Subcutaneous abdominal adipose tissue (tissue), 5 donors: ENCODE data around the gene SH3PXD2B.
A peak's percentile ranks its signal among the peaks of the same experiment; 100 is the strongest.
"Not testable (repeated sequence)": the region's sequence is repeated elsewhere in the genome, so short reads cannot be mapped to it uniquely, and the experiment has no call there.

ENCODE experiments used
- H3K27ac ChIP-seq: one replicate; pipeline ENCODE4 v1.7.0; 2013; ENCODE audit warnings: low read depth, mild to moderate bottlenecking, inconsistent platforms, low read length, moderate library complexity
- H3K27me3 ChIP-seq, 5 donors: one replicate each; pipeline ENCODE4 v1.7.0; 2013; ENCODE audit warnings: low read length in 5 of 5, inconsistent platforms in 1 of 5; ENCODE audit not compliant: control insufficient read depth in 5 of 5, insufficient read depth in 4 of 5
- H3K36me3 ChIP-seq, 5 donors: one replicate each; pipeline ENCODE4 v1.7.0; 2013; ENCODE audit warnings: low read length in 5 of 5; ENCODE audit not compliant: control insufficient read depth in 5 of 5, insufficient read depth in 5 of 5
- H3K4me1 ChIP-seq, 5 donors: one replicate each; pipeline ENCODE4 v1.7.0; 2013; ENCODE audit warnings: low read length in 5 of 5, mild to moderate bottlenecking in 3 of 5, moderate library complexity in 1 of 5; ENCODE audit not compliant: control insufficient read depth in 5 of 5, insufficient read depth in 5 of 5
- H3K4me3 ChIP-seq, 5 donors: one replicate each; pipeline ENCODE4 v1.7.0; 2013; ENCODE audit warnings: low read length in 5 of 5, low read depth in 1 of 5
- H3K9ac ChIP-seq, 5 donors: one replicate each; pipeline ENCODE4 v1.7.0; 2013; ENCODE audit warnings: low read length in 5 of 5, mild to moderate bottlenecking in 4 of 5, moderate library complexity in 3 of 5
- H3K9me3 ChIP-seq, 5 donors: one replicate each; pipeline ENCODE4 v1.7.0; 2013; ENCODE audit warnings: low read length in 5 of 5; ENCODE audit not compliant: control insufficient read depth in 5 of 5
- donor health status: healthy.
- donor health status: healthy.
- donor health status: healthy.
- donor health status: healthy.
- donor health status: healthy.

SH3PXD2B gene

DNA sequence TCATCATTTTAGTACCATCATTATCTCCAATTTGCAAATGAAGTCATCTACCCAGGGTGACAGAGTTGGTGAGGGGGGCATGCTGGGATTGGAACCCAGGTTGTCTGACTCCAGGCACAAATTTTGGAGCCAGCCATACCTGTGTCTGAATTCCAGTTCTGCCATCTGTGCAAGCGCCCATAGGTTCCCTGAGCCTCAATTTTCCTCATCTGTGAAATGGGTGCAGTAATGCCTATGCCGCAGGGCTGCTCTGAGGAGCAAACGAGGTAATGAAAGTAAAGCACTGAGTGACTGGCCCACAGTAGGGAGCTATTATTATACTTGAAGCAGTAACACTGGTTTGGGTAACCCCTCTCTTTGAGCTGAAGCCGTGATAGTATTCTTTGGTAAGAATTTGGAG is 49.6 kb downstream of the SH3PXD2B start:
- H3K27me3 ChIP-seq: no peaks in the 10 kb centered on the region
- peaks cover 5 to 23% (median 19%) of the 10 kb centered on the region in 5 donors for H3K4me1 ChIP-seq
- no peaks in the 10 kb centered on the region for H3K9me3 ChIP-seq
- H3K4me3 ChIP-seq: no peak overlapping the region
- H3K36me3 ChIP-seq: peaks cover 0 to 6% (median 0%) of the 10 kb centered on the region in 5 donors
- H3K27ac ChIP-seq: no peak overlapping the region
- no peak overlapping the region for H3K9ac ChIP-seq

DNA sequence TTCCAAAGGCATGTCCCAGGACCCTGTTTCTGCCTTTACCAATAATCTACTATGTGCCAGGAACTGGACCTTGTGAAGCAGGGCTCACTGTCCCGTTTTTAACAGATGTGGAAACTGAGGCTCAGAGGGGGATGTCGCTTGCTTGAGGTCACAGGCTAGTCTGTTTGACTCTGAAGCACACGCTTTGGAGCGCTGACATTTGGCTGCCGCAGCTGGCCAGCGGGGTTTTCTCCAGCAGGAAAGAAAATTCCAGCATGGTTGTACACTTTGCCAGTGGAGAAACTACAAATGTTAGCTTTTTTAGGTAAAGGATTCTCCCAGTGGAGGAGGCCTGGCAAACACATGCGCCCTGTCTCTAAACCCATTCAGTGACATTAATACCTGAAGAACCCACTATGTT is 50.5 kb downstream of the SH3PXD2B start:
- Histone ChIP-seq H3K4me1 (peaks cover 5 to 23% (median 19%) of the 10 kb centered on the region in 5 donors), H3K9ac (no peak overlapping the region), H3K27ac (peak overlapping the region; percentile 48), H3K36me3 (peaks cover 0 to 6% (median 0%) of the 10 kb centered on the region in 5 donors), H3K4me3 (no peak overlapping the region), H3K27me3 (no peaks in the 10 kb centered on the region), H3K9me3 (no peaks in the 10 kb centered on the region)

DNA sequence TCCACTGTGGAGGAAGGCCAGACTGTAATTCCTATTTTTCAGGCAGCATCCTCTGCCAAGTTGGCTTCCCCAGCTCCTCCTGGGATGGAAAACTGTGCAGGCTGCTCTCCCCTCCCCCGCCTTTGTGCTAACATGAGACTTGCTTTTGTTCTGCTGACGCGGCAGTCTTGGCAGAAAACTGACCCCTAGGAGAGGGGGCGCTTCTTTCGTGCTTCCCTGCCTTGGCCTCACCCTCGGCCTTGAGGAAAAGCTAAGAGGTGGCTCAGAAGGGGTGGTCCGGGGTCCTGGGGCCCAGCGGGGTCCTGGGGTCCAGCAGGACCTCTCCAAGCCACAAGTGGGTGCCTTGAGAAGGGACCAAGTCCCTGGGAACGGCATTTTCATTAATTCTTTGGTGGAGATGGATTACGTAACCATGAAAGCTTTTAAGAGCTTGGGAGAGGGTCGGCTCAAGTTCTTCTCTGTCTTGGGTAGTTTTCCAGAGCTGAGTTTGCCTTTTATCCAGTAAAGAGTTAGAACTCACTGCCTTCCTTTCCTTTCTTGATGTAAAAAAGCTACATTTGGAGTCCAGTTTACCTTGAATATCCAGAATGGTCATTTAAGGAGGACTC is 51.0 kb downstream of the SH3PXD2B start:
- H3K36me3 ChIP-seq: peaks cover 0 to 6% (median 0%) of the 10 kb centered on the region in 5 donors

DNA sequence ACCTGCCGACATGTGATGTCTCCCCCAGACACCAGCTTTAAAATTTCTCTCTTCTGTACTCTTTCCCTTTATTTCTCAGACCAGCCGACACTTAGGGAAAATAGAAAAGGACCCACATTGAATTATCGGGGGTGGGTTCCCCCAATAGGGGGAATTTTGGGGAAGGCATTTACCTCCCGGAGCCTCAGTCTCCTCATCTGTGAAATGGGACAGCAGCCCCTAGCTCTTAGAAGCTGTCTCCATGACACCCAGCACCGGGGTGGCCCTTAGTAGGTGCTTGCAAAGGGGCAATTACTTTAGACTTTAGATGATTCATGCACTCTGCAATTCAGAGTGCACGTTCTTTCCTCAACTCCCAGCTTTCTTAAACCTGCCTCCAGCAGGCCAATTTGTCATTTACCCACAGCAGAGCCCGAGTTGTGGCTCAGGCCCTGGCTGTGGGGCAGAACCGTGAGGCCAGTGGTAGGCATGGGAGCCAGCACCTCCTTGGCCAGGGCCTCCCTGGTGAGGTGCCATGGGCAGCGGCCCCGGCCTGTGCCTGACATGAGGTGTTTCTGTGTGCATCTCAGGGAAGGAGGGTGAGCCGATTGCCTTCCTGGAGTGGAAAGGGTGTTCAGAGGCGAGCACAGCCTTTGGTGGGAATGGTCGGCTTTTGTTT is 51.7 kb downstream of the SH3PXD2B start:
- peak overlapping the region in 1 of 5 donors; percentile 38 for H3K9ac ChIP-seq
- H3K27ac ChIP-seq: peak overlapping the region; percentile 48
- H3K4me3 ChIP-seq: peak overlapping the region in 2 of 5 donors; percentile 22 to 37
- H3K27me3 ChIP-seq: no peaks in the 10 kb centered on the region
- no peaks in the 10 kb centered on the region for H3K9me3 ChIP-seq
- H3K4me1 ChIP-seq: peaks cover 5 to 23% (median 19%) of the 10 kb centered on the region in 5 donors
- peaks cover 0 to 6% (median 0%) of the 10 kb centered on the region in 5 donors for H3K36me3 ChIP-seq

More for the DNA sequence above, 51.0 kb downstream of the SH3PXD2B start:
- Histone ChIP-seq H3K27me3 (no peaks in the 10 kb centered on the region), H3K27ac (peak overlapping the region; percentile 48), H3K9me3 (no peaks in the 10 kb centered on the region), H3K4me1 (peaks cover 5 to 23% (median 19%) of the 10 kb centered on the region in 5 donors), H3K4me3 (peak overlapping the region in 2 of 5 donors; percentile 22 to 37), H3K9ac (peak overlapping the region in 1 of 5 donors; percentile 38)

DNA sequence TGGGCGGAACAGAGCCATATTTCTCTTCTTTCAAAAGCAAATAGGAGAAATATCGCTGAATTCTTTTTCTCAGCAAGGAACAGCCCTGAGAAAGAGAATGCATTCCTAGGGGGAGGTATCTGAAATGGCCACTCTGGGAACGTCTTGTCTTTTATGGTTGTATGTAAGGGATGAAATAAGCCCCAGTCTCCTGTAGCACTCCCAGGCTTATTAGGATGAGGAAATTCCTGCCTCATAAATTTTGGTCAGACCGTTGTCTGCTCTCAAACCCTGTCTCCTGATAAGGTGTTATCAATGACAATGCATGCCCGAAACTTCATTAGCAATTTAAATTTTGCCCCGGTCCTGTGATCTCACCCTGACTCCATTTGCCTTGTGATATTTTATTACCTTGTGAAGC is 52.3 kb downstream of the SH3PXD2B start:
- H3K36me3 ChIP-seq, H3K9me3 ChIP-seq, H3K9ac ChIP-seq, H3K27ac ChIP-seq, H3K27me3 ChIP-seq, H3K4me3 ChIP-seq: not testable (repeated sequence)
- H3K4me1 ChIP-seq: peaks cover 5 to 19% (median 15%) of the 10 kb centered on the region in 5 donors

DNA sequence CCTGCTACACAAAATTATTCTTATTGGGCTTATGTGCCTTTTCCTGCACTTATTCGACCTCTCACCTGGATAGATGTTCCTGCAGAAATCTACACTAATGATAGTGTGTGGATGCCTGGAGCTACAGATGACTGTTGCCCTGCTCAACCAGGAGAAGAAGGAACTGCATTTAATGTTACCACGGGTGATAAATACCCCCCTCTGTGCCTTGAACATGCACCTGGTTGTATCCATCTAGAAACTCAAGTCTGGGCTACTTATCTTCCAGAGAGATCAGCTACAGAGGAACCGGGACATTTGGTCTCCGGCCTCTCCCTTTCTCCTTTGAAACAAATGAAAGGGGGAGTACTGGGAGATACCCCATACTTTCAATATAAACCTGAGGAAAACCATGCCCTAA is 54.5 kb downstream of the SH3PXD2B start:
- H3K27me3 ChIP-seq: no peaks in the 10 kb centered on the region
- no peak overlapping the region for H3K4me3 ChIP-seq
- no peak overlapping the region for H3K27ac ChIP-seq
- peaks cover 0 to 2% (median 0%) of the 10 kb centered on the region in 5 donors for H3K36me3 ChIP-seq
- peaks cover 5 to 17% (median 15%) of the 10 kb centered on the region in 5 donors for H3K4me1 ChIP-seq
- no peak overlapping the region for H3K9ac ChIP-seq
- H3K9me3 ChIP-seq: no peaks in the 10 kb centered on the region

DNA sequence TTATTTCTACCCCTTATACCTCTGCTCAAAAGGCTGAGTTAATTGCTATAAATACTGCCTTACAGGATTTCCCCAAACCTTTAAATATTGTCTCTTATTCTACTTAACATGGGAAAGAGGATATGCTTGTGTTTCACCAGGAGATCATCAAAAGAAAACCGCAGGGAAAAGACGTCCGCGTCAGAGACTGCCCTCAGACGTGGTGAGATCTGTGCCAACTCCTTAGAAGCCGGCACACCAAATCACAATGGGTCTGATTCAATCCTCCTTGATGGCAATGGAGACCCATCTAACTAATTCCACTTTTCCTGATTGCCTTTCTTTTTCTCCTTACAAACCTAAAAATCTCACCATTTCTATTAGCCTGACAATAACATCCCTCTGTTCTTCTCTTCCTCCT is 55.0 kb downstream of the SH3PXD2B start:
- Histone ChIP-seq H3K4me3 (no peak overlapping the region), H3K27me3 (no peaks in the 10 kb centered on the region), H3K27ac (no peak overlapping the region), H3K4me1 (peaks cover 5 to 17% (median 14%) of the 10 kb centered on the region in 5 donors), H3K36me3 (peaks cover 0 to 4% (median 0%) of the 10 kb centered on the region in 5 donors), H3K9me3 (no peaks in the 10 kb centered on the region), H3K9ac (no peak overlapping the region)

DNA sequence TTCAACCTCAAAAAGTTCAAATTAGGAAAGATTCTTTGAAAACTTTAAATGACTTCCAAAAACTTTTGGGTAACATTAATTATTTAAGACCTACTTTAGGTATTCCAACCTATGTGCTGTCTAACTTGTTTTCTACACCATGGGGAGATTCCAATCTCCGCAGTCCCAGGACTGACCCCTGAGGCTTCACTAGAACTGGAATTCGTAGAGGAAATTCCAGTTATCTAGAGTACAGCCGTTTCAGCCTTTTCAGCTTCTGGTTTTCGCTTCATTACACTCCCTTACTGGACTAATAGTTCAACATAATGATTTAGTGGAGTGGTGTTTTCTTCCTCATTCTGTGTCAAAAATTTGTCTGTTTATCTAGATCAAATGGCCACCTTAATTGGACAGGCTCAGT is 55.7 kb downstream of the SH3PXD2B start:
- H3K9ac ChIP-seq, H3K4me3 ChIP-seq, H3K36me3 ChIP-seq, H3K27me3 ChIP-seq, H3K9me3 ChIP-seq, H3K27ac ChIP-seq: not testable (repeated sequence)
- H3K4me1 ChIP-seq: peaks cover 3 to 13% (median 11%) of the 10 kb centered on the region in 5 donors

DNA sequence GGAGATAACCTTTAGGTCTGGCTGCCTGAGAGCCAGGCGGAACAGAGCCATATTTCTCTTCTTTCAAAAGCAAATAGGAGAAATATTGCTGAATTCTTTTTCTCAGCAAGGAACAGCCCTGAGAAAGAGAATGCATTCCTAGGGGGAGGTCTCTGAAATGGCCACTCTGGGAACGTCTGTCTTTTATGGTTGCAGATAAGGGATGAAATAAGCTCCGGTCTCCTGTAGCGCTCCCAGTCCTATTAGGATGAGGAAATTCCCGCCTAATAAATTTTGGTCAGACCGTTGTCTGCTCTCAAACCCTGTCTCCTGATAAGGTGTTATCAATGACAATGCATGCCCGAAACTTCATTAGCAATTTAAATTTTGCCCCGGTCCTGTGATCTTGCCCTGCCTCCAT is 57.3 kb downstream of the SH3PXD2B start:
- H3K36me3 ChIP-seq, H3K9me3 ChIP-seq, H3K27me3 ChIP-seq, H3K27ac ChIP-seq, H3K9ac ChIP-seq, H3K4me1 ChIP-seq, H3K4me3 ChIP-seq: not testable (repeated sequence)

DNA sequence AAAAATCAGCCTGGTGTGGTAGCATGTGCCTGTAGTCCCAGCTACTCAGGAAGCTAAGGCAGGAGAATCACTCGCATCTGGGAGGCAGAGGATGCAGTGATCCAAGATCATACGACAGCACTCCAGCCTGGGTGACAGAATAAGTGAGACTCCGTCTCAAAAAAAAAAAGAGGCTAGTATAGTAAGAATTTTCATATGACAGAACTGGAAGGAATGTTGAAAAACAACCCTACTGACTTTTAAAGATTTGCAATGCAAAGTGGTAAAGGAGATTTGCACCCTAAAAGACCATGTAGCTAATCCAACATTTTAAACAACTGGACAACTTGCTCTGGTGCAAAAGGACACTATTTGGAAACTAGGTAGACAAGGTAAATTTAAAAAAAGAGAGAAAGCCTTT is 58.1 kb downstream of the SH3PXD2B start:
- Histone ChIP-seq H3K27me3 (no peaks in the 10 kb centered on the region), H3K4me3 (no peak overlapping the region), H3K9ac (no peak overlapping the region), H3K4me1 (no peaks in the 10 kb centered on the region), H3K36me3 (peaks cover 0 to 7% (median 3%) of the 10 kb centered on the region in 5 donors), H3K9me3 (no peaks in the 10 kb centered on the region), H3K27ac (no peak overlapping the region)
